Endothelial cell of umbilical vein (primary cell): ENCODE measurements around the gene NXPH4. TPM values are rescaled to one million over a fixed set of nuclear protein-coding genes. Genes with fewer than 3 reads are reported as not detected.

Source experiments
- BruUV-seq: library from RNA; stranded (reverse); fragments of 400-500 nt; replicated peaks from 2 replicates; lab custom pipeline; 2021; lab: Mats Ljungman, UMichigan
- CTCF ChIA-PET: fragments of 300-600, 350-600 bp; sonication (Branson Sonifier 250); formaldehyde crosslinking; loops from one replicate; lab custom pipeline; 2021; ENCODE audit warnings: antibody characterized with exemption, inconsistent platforms; lab: Charles Lee
- POLR2A ChIA-PET: fragments of 300-600, 350-600 bp; sonication (Branson Sonifier 250); formaldehyde crosslinking; loops from one replicate; lab custom pipeline; 2021; ENCODE audit warnings: antibody characterized with exemption, inconsistent platforms; lab: Charles Lee
- DNase-seq: peaks from one replicate; pipeline ENCODE4 v3.0.0-alpha.2; 2011; ENCODE audit warnings: low read depth, low spot score
- FAIRE-seq: peaks from 2 replicates; lab custom pipeline; 2011; peaks lifted over from hg19 to GRCh38; lab: Jason Lieb, UNC
- H2AFZ ChIP-seq: 2 replicates; pipeline ENCODE4 v1.6.0; 2012; ENCODE audit warnings: low read depth, low read length, control low read depth, inconsistent platforms
- H3K27ac ChIP-seq: 2 replicates; pipeline ENCODE4 v1.5.1; 2011; ENCODE audit warnings: low read depth, mild to moderate bottlenecking, control low read depth, low read length, moderate library complexity; ENCODE audit not compliant: insufficient read depth
- H3K27me3 ChIP-seq, 2 experiments: 2 replicates each; pipeline versions ENCODE4 v1.6.0 to v1.6.1; 2011; ENCODE audit warnings: low read length in 2 of 2, mixed read lengths in 1 of 2; ENCODE audit not compliant: control insufficient read depth in 2 of 2, insufficient read depth in 2 of 2
- H3K36me3 ChIP-seq, 2 experiments: 2 replicates in 1 of 2; 3 replicates in 1 of 2; pipeline ENCODE4 v1.5.1; 2011; ENCODE audit warnings: low read length in 2 of 2, mild to moderate bottlenecking in 1 of 2, moderate library complexity in 1 of 2; ENCODE audit not compliant: control insufficient read depth in 2 of 2, insufficient read depth in 2 of 2; ENCODE audit errors: extremely low read depth in 1 of 2
- H3K4me1 ChIP-seq: 3 replicates; pipeline ENCODE4 v1.5.1; 2011; ENCODE audit warnings: mild to moderate bottlenecking, low read length; ENCODE audit not compliant: control insufficient read depth, insufficient read depth; ENCODE audit errors: extremely low read depth
- H3K4me2 ChIP-seq: 2 replicates; pipeline ENCODE4 v1.6.1; 2011; ENCODE audit warnings: low read length, control low read depth, mixed read lengths; ENCODE audit not compliant: insufficient read depth
- H3K4me3 ChIP-seq, 3 experiments: fragments of 200-600 bp in 1 of 3; sonication (generic), shearing (Covaris generic) in 1 of 3; replicated peaks in 1 of 3; 2 replicates each; pipeline ENCODE4 v1.5.1; 2011 to 2016; ENCODE audit warnings: control low read depth in 3 of 3, low read length in 3 of 3, mild to moderate bottlenecking in 2 of 3, inconsistent platforms in 1 of 3, low read depth in 1 of 3, moderate library complexity in 1 of 3; ENCODE audit not compliant: insufficient read depth in 1 of 3
- H3K79me2 ChIP-seq: 2 replicates; pipeline ENCODE4 v1.6.0; 2012; ENCODE audit warnings: low read length, inconsistent platforms; ENCODE audit not compliant: control insufficient read depth, insufficient read depth
- H3K9ac ChIP-seq: replicated peaks from 2 replicates; pipeline ENCODE3; 2011; ENCODE audit warnings: low read length, control low read depth; ENCODE audit not compliant: insufficient read depth; ENCODE audit errors: extremely low read depth
- H3K9me1 ChIP-seq: replicated peaks from 3 replicates; pipeline ENCODE4 v1.6.0; 2011; ENCODE audit warnings: mild to moderate bottlenecking, low read length; ENCODE audit not compliant: control insufficient read depth, insufficient read depth; ENCODE audit errors: extremely low read depth
- H3K9me3 ChIP-seq: replicated peaks from 2 replicates; pipeline ENCODE4 v1.5.1; 2012; ENCODE audit warnings: low read length, inconsistent platforms; ENCODE audit not compliant: control insufficient read depth, insufficient read depth
- H4K20me1 ChIP-seq: replicated peaks from 2 replicates; pipeline ENCODE3; 2011; ENCODE audit warnings: mild to moderate bottlenecking, low read length; ENCODE audit not compliant: control insufficient read depth, insufficient read depth; ENCODE audit errors: extremely low read depth
- EZH2 ChIP-seq: IDR thresholded peaks from 2 replicates; pipeline ENCODE4 v1.6.1; 2012; ENCODE audit warnings: borderline replicate concordance, low read depth, mild to moderate bottlenecking, moderate library complexity, low read length, inconsistent platforms; ENCODE audit not compliant: severe bottlenecking
- GATA2 ChIP-seq: IDR thresholded peaks from 2 replicates; pipeline ENCODE4 v1.7.0; 2011; ENCODE audit warnings: low read depth, mild to moderate bottlenecking, moderate library complexity, mixed read lengths, low read length; ENCODE audit not compliant: insufficient read length, insufficient read depth
- JUN ChIP-seq: IDR thresholded peaks from 2 replicates; pipeline ENCODE4 v1.6.1; 2011; ENCODE audit warnings: borderline replicate concordance, low read depth; ENCODE audit not compliant: insufficient read length, insufficient read depth
- POLR2AphosphoS5 ChIP-seq: IDR thresholded peaks from 2 replicates; pipeline ENCODE4 v1.6.1; 2012; ENCODE audit warnings: low read depth, mild to moderate bottlenecking, control low read depth, low read length, moderate library complexity; ENCODE audit not compliant: insufficient read depth
- dilution Hi-C: fragments of 300-500 bp; cut with MboI; formaldehyde crosslinking; loops from one replicate; pipeline ENCODE4 v1.15.0; 2019; ENCODE audit warnings: low sequenced_read_pairs; ENCODE audit not compliant: extremely low pct_ligation_motif_present
- intact Hi-C: fragments of 100-400 bp; cut with micrococcal nuclease; formaldehyde crosslinking; loops from one replicate; pipeline ENCODE4 v1.10.0; 2022
- polyA plus RNA-seq, 4 experiments: library from polyadenylated mRNA; depleted of rRNA in 3 of 4; stranded (reverse) in 3 of 4; unstranded in 1 of 4; fragments of >200 nt; gene quantifications; 2 replicates each; pipeline versions ENCODE4 v1.2.1 to v1.2.3, GENCODE V29; 2011 to 2012; ENCODE audit warnings: missing spikeins in 1 of 4
- total RNA-seq: library from RNA; stranded (reverse); gene quantifications from 2 replicates; pipeline ENCODE4 v1.2.3, GENCODE V29; 2021
- TF ChIP-seq, protein P1 (sequence below), 2 donors: IDR thresholded peaks; 1 replicate in 1 of 2; 2 replicates in 1 of 2; pipeline ENCODE4 v1.5.1; 2011; ENCODE audit warnings: low read length in 2 of 2, mild to moderate bottlenecking in 2 of 2, moderate library complexity in 2 of 2, control low read depth in 1 of 2, inconsistent platforms in 1 of 2, low read depth in 1 of 2; ENCODE audit not compliant: insufficient read depth in 1 of 2; ENCODE audit errors: extremely low read depth in 1 of 2
- TF ChIP-seq, protein P2 (sequence below): IDR thresholded peaks from 2 replicates; pipeline ENCODE4 v1.6.1; 2011; ENCODE audit not compliant: insufficient read depth, insufficient read length

NXPH4 gene
- total and polyA plus RNA-seq, 2 donors (not counting 3 experiments of a cell fraction or from before 2014, with no cell fraction given), result 0.07 TPM; not detected in 1

GRCh38 chr12:57170408-57170807 lies 46.2 kb upstream of the NXPH4 start:
- Histone ChIP-seq H3K79me2 (no peaks in the 10 kb centered on the region), H3K27me3 (no peaks in the 10 kb centered on the region), H3K4me3 (no peak overlapping the region), H3K36me3 (no peaks in the 10 kb centered on the region), H3K9me1 (no peaks in the 10 kb centered on the region), H4K20me1 (no peaks in the 10 kb centered on the region), H3K9ac (no peak overlapping the region), H3K9me3 (no peaks in the 10 kb centered on the region), H2AFZ (no peak overlapping the region), H3K27ac (no peak overlapping the region), H3K4me2 (no peak overlapping the region), H3K4me1 (no peaks in the 10 kb centered on the region)
- POLR2A ChIA-PET, result no interaction called here
- CTCF ChIA-PET, result interaction anchor here (8.5 to 13.0 kb wide), 2 partner anchors 16 to 46 kb away, joined by 109 to 429 read pairs; partner anchors contain the start of gene LRP1
- intact Hi-C loops, result no loop called here
- FAIRE-seq, result no peak
- dilution Hi-C loops, result loop anchor here (5.0 kb wide), 1 partner anchor 48 kb away; no protein-coding TSS in a partner anchor
- BruUV-seq, result no TSS peak
- no peak for TF ChIP-seq POLR2AphosphoS5
- TF ChIP-seq, protein P1, sequence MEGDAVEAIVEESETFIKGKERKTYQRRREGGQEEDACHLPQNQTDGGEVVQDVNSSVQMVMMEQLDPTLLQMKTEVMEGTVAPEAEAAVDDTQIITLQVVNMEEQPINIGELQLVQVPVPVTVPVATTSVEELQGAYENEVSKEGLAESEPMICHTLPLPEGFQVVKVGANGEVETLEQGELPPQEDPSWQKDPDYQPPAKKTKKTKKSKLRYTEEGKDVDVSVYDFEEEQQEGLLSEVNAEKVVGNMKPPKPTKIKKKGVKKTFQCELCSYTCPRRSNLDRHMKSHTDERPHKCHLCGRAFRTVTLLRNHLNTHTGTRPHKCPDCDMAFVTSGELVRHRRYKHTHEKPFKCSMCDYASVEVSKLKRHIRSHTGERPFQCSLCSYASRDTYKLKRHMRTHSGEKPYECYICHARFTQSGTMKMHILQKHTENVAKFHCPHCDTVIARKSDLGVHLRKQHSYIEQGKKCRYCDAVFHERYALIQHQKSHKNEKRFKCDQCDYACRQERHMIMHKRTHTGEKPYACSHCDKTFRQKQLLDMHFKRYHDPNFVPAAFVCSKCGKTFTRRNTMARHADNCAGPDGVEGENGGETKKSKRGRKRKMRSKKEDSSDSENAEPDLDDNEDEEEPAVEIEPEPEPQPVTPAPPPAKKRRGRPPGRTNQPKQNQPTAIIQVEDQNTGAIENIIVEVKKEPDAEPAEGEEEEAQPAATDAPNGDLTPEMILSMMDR (IDR thresholded peaks at IDR 0.05; ENCODE audit: extremely low read depth in 1 of 2, insufficient read depth in 1 of 2, low read depth in 1 of 2, low read length in 2 of 2), result no peak
- TF ChIP-seq, protein P2, sequence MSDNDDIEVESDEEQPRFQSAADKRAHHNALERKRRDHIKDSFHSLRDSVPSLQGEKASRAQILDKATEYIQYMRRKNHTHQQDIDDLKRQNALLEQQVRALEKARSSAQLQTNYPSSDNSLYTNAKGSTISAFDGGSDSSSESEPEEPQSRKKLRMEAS, result no peak
- TF ChIP-seq JUN, result no peak
- no peak for TF ChIP-seq EZH2
- TF ChIP-seq GATA2, result no peak
- no peak for DNase-seq
